GM18873 (cell line): ENCODE measurements around the gene CHCHD6.

ENCODE experiments used
- ATAC-seq: cut with Tn5 transposase; IDR thresholded peaks from one replicate; pipeline ENCODE4 v1.9.1; 2021; ENCODE audit warnings: mild to moderate bottlenecking, moderate library complexity, moderate number of reproducible peaks; ENCODE audit not compliant: unreplicated experiment, low FRiP score

Gene CHCHD6

DNA sequence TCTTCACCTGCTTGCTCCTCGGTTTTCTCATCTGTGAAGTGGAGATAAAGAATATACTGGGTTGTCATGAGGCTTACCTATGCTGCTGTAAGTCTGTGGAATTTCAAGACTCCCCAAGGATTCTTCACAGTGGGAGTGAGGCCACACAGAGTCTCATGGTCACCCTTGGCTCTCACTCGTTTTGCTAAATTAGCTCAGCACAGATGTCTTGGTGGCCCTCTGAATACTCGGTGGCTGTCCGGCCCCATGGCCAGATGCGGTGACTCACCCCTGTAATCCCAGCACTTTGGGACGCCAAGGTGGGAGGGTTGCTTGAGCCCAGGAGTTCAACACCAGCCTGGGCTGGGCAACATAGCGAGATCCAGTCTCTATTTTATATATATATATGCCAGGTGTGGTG, 5.0 kb upstream of the CHCHD6 start:
- ATAC-seq = no peak

DNA sequence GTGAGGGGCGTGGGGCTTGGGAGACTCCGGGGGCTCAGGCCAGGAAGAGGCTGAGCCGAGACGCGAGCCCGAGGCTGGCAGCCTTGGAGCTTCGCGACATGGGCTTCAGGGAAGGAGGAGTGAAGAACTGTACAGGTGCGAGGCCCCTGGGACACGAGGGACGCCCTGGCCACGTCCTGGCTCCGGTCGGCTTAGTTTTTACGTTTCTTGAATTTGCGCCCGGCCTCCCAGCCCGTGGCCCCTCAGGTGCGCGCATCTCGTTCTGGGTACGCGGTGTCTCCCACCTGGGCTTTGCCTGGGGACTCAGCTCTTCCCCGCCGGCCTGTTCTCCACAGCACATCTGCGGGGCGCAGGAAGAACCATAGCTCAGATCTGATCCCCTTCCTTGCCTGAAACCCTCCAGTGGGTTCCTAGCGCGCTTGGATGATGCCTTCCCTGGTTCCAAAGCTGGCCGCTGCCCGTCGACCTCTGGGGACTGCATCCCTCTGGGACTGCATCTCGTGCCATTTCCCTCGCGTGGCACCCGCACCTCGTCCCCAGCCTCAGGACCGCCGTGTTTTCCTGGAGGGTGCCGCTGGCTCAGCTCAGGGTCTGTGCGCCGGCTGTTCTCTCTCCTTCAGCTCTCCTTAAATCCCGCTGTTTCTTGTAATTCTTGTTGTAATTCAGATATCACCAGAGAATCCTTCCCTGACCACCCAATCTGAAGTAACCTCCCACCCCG, 614 bp downstream of the CHCHD6 start:
- ATAC-seq = no peak

- no peak for ATAC-seq
Measured at GRCh38 chr3:126706631-126707030, 2.6 kb downstream of the CHCHD6 start.

DNA sequence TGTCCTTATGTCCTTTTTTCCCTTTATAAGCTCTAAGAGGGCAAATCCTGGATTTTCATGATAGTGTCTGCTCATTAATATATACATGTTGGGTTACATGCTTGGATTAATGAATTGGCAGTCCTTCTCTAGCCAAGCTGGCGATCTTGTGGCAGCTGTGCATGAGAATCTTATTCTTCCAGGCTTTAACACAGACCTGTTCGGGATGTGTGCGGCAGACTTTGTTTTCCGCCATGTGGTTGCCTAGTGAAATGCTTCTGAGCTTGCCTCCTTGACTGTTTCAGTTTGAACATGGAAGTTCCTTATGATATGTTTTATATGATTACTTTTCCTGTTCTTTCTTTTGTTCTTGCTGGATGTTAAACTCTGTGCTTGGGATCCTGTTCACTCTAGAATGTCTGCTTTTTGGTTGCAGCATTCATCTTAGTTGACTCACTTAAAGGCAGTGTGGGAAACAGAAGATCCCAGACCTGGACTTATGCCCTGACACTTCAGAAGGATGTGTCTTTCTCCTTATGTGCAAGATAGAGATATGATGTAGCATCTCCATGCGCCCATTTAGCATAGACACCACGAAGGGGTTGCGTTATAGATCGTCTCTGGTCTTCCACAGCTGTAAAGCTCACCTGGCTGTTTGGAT, 7.2 kb downstream of the CHCHD6 start:
- no peak for ATAC-seq

DNA sequence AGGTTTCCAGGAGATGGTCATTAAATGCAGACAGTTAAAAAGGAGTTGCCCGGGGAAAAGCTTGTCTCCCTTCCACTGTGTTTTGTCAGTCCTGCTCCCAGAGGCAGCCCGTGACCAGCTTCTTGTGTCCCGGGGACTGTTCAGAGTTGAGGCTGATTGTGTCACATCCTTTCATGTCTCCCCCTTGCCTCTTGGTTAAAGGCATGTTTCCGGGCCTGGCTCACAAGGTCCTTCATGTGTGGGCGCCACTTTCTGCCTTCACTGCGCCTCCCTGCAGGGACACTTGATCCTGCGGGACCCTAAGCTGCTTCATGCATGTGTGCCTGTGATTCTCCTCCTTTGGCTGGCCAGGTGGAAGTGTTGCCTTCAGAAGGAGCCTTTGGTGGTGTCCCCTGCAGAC, 9.2 kb downstream of the CHCHD6 start:
- no peak for ATAC-seq

- no peak for ATAC-seq
Measured at GRCh38 chr3:126714276-126714900, 10.3 kb downstream of the CHCHD6 start.

- ATAC-seq = no peak
Measured at GRCh38 chr3:126714921-126715320, 10.9 kb downstream of the CHCHD6 start.

GRCh38 chr3:126715432-126715831, 11.4 kb downstream of the CHCHD6 start:
- ATAC-seq = no peak

DNA sequence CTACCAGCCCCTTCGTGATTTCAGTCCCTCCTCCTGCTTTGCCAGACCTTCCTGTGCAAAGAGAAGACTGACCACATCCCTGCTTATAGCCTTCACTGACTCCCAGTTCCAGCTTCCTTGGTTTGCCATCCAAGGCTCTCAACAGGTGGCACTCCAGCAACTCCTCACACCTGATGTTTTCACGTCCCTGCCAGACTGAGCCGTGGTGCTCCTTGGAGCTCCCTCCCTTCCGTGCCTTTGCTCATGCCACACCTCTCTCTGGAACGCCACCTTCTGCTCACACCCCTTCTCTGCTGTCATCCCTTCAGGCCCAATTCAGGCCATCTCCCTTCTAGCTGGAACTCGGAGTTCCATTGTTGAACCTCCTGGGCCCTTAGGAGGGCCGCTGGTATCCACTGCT, 12.0 kb downstream of the CHCHD6 start:
- no peak for ATAC-seq

- ATAC-seq = no peak
Measured at GRCh38 chr3:126718561-126719445, 14.8 kb downstream of the CHCHD6 start.

DNA sequence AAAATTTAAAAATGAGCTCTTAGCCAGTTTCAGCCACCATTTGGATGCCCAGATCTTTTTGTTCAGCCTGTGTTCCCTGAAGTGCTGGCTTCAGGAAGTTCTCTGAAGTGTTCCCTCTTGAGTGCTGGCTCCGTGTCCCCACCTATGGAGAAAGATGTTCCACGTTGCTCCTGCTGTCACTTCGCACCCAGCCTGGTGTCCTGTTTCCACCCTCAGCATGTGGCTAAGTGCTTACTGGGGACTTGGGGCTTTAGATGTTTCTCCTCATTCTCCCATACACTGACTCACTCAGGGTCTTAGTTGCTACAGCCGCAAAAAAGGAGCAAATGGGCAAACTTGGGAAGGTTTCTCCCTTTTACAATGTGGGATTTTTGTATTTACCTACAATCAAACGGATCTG, 16.6 kb downstream of the CHCHD6 start:
- no peak for ATAC-seq

- no peak for ATAC-seq
Measured at GRCh38 chr3:126721246-126721645, 17.2 kb downstream of the CHCHD6 start.

- no peak for ATAC-seq
Measured at GRCh38 chr3:126723237-126723636, 19.2 kb downstream of the CHCHD6 start.

DNA sequence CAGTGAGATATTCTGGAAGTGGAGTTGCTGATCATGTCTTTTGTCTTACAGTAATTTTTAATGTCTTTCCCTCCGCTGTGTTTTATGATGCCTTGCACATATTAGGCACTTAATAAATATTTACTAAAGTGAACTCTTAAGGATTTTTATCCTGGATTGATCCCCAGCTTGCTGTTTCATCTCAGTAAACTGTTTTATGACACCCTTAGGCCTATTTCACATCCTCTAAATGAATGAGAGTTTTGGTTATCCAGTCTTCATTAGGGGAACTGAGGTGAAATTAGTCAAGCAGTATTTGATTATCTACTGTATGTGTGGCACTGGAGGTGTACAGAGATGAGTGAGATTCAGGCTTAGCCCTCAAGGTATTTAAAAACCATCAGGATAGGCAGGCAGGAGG, 19.8 kb downstream of the CHCHD6 start:
- no peak for ATAC-seq

GRCh38 chr3:126728680-126729079, 24.6 kb downstream of the CHCHD6 start:
- no peak for ATAC-seq

DNA sequence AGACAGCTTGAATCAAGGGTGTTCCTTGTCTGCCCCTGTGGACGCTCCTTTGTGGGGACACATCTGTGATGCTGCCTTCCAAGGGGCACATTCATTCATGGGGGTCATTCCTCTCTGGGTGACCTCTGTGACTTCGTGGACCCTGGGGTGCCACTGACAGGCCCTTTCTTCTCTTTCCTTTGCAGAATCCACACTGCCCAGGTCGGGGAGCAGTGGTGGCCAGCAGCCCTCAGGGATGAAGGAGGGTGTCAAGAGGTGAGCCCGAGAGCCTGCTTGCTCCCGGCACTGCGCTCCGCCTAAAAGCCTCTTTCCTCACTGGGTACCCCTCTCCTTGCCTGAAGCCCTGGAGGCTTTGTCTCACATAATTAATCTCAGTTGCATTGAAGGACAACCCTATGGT, 26.3 kb downstream of the CHCHD6 start:
- ATAC-seq = no peak

DNA sequence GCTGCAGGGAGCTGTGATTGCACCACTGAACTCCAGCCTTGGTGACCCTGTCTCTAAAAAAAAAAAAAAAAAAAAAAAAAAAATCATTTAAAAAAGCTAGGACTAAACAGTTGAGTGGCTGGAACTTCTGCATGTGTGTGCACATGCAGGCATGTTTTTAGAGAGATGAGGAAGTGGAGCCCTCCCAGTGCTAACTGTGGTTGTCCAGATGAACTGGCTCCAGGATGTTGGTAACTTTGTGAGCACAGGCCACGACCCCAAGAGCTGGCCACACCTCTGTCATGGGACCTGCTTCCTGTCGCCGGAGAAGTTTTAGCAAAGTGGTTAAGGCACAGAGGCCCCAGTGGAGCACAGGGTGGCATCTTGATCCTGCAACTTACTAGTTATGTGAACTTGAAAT, 27.0 kb downstream of the CHCHD6 start:
- ATAC-seq = no peak

DNA sequence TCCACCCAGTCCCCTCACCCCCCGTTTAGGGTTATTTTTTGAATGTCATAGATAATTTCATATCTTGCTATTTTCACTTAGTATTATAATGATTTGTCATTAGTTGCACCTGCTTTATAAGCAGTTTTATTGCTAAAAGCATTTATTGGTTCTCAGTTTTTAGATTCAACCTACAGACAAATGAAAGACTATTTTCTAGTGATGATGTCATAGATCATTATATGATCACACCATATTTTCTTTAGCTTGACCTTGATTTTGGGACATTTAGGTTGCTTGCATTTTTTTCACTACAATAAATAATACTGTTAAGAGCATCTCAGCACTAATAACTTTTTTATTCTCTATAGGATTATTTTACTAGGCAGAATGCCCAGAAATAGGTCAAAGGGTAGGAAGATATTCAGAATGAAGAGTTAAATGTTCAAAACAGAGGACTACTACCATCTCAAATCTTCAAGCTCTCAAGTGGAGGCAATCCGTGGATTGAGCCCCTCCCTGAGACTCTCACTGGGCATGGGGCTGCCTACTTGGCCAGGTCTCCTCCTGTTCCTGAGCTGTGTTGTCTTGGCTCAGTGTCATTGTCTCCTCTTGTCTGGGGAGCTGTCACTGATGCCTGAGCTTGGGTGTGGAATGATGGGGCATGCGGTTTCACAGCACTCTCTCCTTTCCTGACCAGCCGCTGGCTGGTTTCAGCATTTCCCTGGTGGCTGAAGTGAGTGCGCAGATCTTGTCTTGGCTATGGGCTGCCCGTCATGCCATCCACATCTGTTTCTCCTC, 28.4 kb downstream of the CHCHD6 start:
- ATAC-seq = no peak

GRCh38 chr3:126733061-126733430, 29.0 kb downstream of the CHCHD6 start:
- ATAC-seq = no peak

- ATAC-seq = no peak
Measured at GRCh38 chr3:126734106-126734723, 30.2 kb downstream of the CHCHD6 start.
